ENCODE results near the gene PLEKHM3. TPM values are rescaled to one million over a fixed set of nuclear protein-coding genes. Genes with fewer than 3 reads are reported as not detected.

PLEKHM3 gene
- total and polyA plus RNA-seq, 2 of the 13 experiments (the other 11 are each of a cell fraction or from before 2014, with no cell fraction given), result 4.5 to 4.7 TPM

GRCh38 chr2:207926133-207926988, 99.0 kb downstream of the PLEKHM3 start (continued):
- no peak for TF ChIP-seq IKZF4 (CRISPR knock-in tag; IDR thresholded peaks at IDR 0.05; ENCODE audit: borderline replicate concordance, low read depth, not compliant biosample characterization)
- no peak for TF ChIP-seq MZF1 (CRISPR knock-in tag; IDR thresholded peaks at IDR 0.05; ENCODE audit: borderline replicate concordance)
- TF ChIP-seq KDM2A (CRISPR knock-in tag; IDR thresholded peaks at IDR 0.05; ENCODE audit: borderline replicate concordance, low read depth), result peak; percentile 60
- no peak for TF ChIP-seq CTCF (CRISPR knock-in tag; IDR thresholded peaks at IDR 0.05)
- no peak for TF ChIP-seq LBX2 (CRISPR knock-in tag; IDR thresholded peaks at IDR 0.05; ENCODE audit: borderline replicate concordance)
- TF ChIP-seq NFRKB (IDR thresholded peaks at IDR 0.05), result no peak
- no peak for TF ChIP-seq SATB2 (CRISPR knock-in tag; IDR thresholded peaks at IDR 0.05)
- no peak for TF ChIP-seq HNRNPLL (IDR thresholded peaks at IDR 0.05; ENCODE audit: low read depth, low read length, poor library complexity, severe bottlenecking)
- no peak for TF ChIP-seq ATF3 (CRISPR knock-in tag; IDR thresholded peaks at IDR 0.05)
- no peak; the same call in 1 of the 2 replicates for TF ChIP-seq KLF9 (CRISPR knock-in tag; IDR thresholded peaks at IDR 0.05; ENCODE audit: low read depth)
- peak; percentile 61; the same call in 1 of the 2 replicates for TF ChIP-seq PITX1 (CRISPR knock-in tag; IDR thresholded peaks at IDR 0.05)
- peak; percentile 85 for TF ChIP-seq ZNF362 (CRISPR knock-in tag; IDR thresholded peaks at IDR 0.05; ENCODE audit: borderline replicate concordance)
- TF ChIP-seq ZNF703 (CRISPR knock-in tag; IDR thresholded peaks at IDR 0.05; ENCODE audit: borderline replicate concordance), result 0 out of 2 replicates have a peak, but pooled peaks have one; percentile 63
- peak; percentile 75; the same call in 1 of the 2 replicates for TF ChIP-seq RXRA (CRISPR knock-in tag; IDR thresholded peaks at IDR 0.05)
- TF ChIP-seq ZNF761 (CRISPR knock-in tag; conservative IDR thresholded peaks at IDR 0.05), result no peak; the same call in 1 of the 2 replicates
- TF ChIP-seq SAFB2 (CRISPR knock-in tag; IDR thresholded peaks at IDR 0.05; ENCODE audit: borderline replicate concordance, low read depth), result no peak
- TF ChIP-seq ZNF367 (CRISPR knock-in tag; IDR thresholded peaks at IDR 0.05; ENCODE audit: borderline replicate concordance), result no peak
- TF ChIP-seq ZNF512B (CRISPR knock-in tag; IDR thresholded peaks at IDR 0.05; ENCODE audit: borderline replicate concordance), result no peak
- TF ChIP-seq PHB2 (IDR thresholded peaks at IDR 0.05; ENCODE audit: partially characterized antibody), result no peak
- TF ChIP-seq STAG1 (CRISPR knock-in tag; IDR thresholded peaks at IDR 0.05), result peak; percentile 21
- TF ChIP-seq EEA1 (CRISPR knock-in tag; IDR thresholded peaks at IDR 0.05; ENCODE audit: borderline replicate concordance), result no peak

All from HepG2 (cell line).